DND-41 (cell line): ENCODE measurements around the gene ZMIZ2.

Experiments used
- ATAC-seq: fragments of 200-7000 bp; cut with Tn5 transposase; 3 replicates; pipeline ENCODE4 v1.9.1; 2021; ENCODE audit warnings: low read depth; ENCODE audit not compliant: insufficient read depth
- DNase-seq: peaks from one replicate; pipeline ENCODE4 v3.0.0-alpha.2; 2020
- H2AFZ ChIP-seq: 2 replicates; pipeline ENCODE4 v1.6.0; 2012; ENCODE audit warnings: low read depth, low read length
- H3K27ac ChIP-seq: 2 replicates; pipeline ENCODE4 v1.5.1; 2012; ENCODE audit warnings: low read length, inconsistent platforms
- H3K27me3 ChIP-seq: fragments of 200-600 bp; sonication (generic); 2 replicates; pipeline ENCODE4 v1.6.0; 2012; ENCODE audit warnings: low read length, mild to moderate bottlenecking, inconsistent platforms; ENCODE audit not compliant: insufficient read depth, poor library complexity
- H3K36me3 ChIP-seq: 2 replicates; pipeline ENCODE4 v1.5.1; 2012; ENCODE audit warnings: low read length, inconsistent platforms; ENCODE audit not compliant: insufficient read depth
- H3K4me1 ChIP-seq: 2 replicates; pipeline ENCODE4 v1.5.1; 2012; ENCODE audit warnings: mild to moderate bottlenecking, low read length; ENCODE audit not compliant: insufficient read depth
- H3K4me2 ChIP-seq: 2 replicates; pipeline ENCODE4 v1.6.0; 2012; ENCODE audit warnings: mild to moderate bottlenecking, moderate library complexity, low read length, inconsistent platforms; ENCODE audit not compliant: insufficient read depth
- H3K4me3 ChIP-seq, 2 experiments: fragments of 200-600 bp in 1 of 2; shearing (Covaris generic) in 1 of 2; 2 replicates each; pipeline ENCODE4 v1.5.1; 2012 to 2016; ENCODE audit warnings: inconsistent platforms in 2 of 2, low read length in 2 of 2, mild to moderate bottlenecking in 2 of 2, low read depth in 1 of 2, moderate library complexity in 1 of 2
- H3K79me2 ChIP-seq: 2 replicates; pipeline ENCODE4 v1.6.0; 2012; ENCODE audit warnings: low read length, inconsistent platforms; ENCODE audit not compliant: insufficient read depth
- H3K9ac ChIP-seq: 2 replicates; pipeline ENCODE4 v1.6.0; 2012; ENCODE audit warnings: low read depth, mild to moderate bottlenecking, inconsistent platforms, low read length, moderate library complexity
- H3K9me3 ChIP-seq: 2 replicates; pipeline ENCODE4 v1.5.1; 2012; ENCODE audit warnings: low read length, moderate library complexity, mild to moderate bottlenecking, inconsistent platforms; ENCODE audit not compliant: insufficient read depth, severe bottlenecking
- H4K20me1 ChIP-seq: 2 replicates; pipeline ENCODE4 v1.6.0; 2012; ENCODE audit warnings: low read length; ENCODE audit not compliant: insufficient read depth
- EZH2 ChIP-seq: IDR thresholded peaks from 3 replicates; pipeline ENCODE4 v1.6.1; 2012; ENCODE audit warnings: borderline replicate concordance, low read depth, mild to moderate bottlenecking, moderate library complexity, low read length, inconsistent platforms; ENCODE audit not compliant: severe bottlenecking
- TF ChIP-seq, protein P1 (sequence below): IDR thresholded peaks from 2 replicates; pipeline ENCODE4 v1.5.1; 2012; ENCODE audit warnings: borderline replicate concordance, low read length, moderate library complexity, mild to moderate bottlenecking; ENCODE audit not compliant: poor library complexity, severe bottlenecking; ENCODE audit errors: extremely low read depth

ZMIZ2 gene

GRCh38 chr7:44756904-44757303 is 8.3 kb downstream of the ZMIZ2 start:
- no peak for ATAC-seq
- no peaks in the 10 kb centered on the region for H3K4me1 ChIP-seq
- H3K27ac ChIP-seq, result no peak overlapping the region
- H3K27me3 ChIP-seq, result no peaks in the 10 kb centered on the region
- no peaks in the 10 kb centered on the region for H3K9me3 ChIP-seq
- peaks cover 40% of the 10 kb centered on the region for H3K79me2 ChIP-seq
- H3K4me3 ChIP-seq, result no peak overlapping the region
- H2AFZ ChIP-seq, result no peak overlapping the region
- TF ChIP-seq EZH2, result no peak
- TF ChIP-seq, protein P1, sequence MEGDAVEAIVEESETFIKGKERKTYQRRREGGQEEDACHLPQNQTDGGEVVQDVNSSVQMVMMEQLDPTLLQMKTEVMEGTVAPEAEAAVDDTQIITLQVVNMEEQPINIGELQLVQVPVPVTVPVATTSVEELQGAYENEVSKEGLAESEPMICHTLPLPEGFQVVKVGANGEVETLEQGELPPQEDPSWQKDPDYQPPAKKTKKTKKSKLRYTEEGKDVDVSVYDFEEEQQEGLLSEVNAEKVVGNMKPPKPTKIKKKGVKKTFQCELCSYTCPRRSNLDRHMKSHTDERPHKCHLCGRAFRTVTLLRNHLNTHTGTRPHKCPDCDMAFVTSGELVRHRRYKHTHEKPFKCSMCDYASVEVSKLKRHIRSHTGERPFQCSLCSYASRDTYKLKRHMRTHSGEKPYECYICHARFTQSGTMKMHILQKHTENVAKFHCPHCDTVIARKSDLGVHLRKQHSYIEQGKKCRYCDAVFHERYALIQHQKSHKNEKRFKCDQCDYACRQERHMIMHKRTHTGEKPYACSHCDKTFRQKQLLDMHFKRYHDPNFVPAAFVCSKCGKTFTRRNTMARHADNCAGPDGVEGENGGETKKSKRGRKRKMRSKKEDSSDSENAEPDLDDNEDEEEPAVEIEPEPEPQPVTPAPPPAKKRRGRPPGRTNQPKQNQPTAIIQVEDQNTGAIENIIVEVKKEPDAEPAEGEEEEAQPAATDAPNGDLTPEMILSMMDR, result no peak
- no peak overlapping the region for H3K9ac ChIP-seq
- H3K4me2 ChIP-seq, result no peak overlapping the region
- peaks cover 49% of the 10 kb centered on the region for H3K36me3 ChIP-seq
- no peak for DNase-seq
- H4K20me1 ChIP-seq, result peaks cover 17% of the 10 kb centered on the region

- no peaks in the 10 kb centered on the region for H3K4me1 ChIP-seq
- ATAC-seq (no peak), DNase-seq (no peak)
- peaks cover 53% of the 10 kb centered on the region for H3K36me3 ChIP-seq
- H3K27ac ChIP-seq, result no peak overlapping the region
- no peaks in the 10 kb centered on the region for H3K27me3 ChIP-seq
- no peak overlapping the region for H2AFZ ChIP-seq
- peaks cover 17% of the 10 kb centered on the region for H4K20me1 ChIP-seq
- no peak for TF ChIP-seq EZH2
- TF ChIP-seq, protein P1, result no peak
- H3K9me3 ChIP-seq, result no peaks in the 10 kb centered on the region
- H3K4me2 ChIP-seq, result no peak overlapping the region
- H3K9ac ChIP-seq, result no peak overlapping the region
- peaks cover 39% of the 10 kb centered on the region for H3K79me2 ChIP-seq
- no peak overlapping the region for H3K4me3 ChIP-seq
Measured at GRCh38 chr7:44757311-44757710, 8.7 kb downstream of the ZMIZ2 start.

DNA sequence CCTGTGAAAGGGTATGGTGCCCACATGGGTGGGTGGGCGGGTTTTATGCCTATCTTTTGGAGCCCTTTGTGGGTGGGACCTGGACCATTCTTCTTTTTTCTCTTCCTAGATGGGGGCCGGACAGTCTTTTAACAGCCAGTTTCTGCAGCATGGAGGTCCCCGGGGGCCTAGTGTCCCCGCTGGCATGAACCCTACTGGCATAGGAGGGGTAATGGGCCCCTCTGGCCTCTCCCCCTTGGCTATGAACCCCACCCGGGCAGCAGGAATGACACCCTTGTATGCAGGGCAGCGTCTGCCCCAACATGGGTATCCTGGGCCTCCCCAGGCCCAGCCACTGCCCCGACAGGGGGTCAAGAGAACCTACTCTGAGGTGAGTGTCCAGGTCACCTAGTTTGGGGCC is 9.1 kb downstream of the ZMIZ2 start:
- TF ChIP-seq, protein P1, result no peak
- no peak for TF ChIP-seq EZH2
- ATAC-seq (no peak), DNase-seq (no peak)
- no peaks in the 10 kb centered on the region for H3K9me3 ChIP-seq
- no peak overlapping the region for H2AFZ ChIP-seq
- H3K79me2 ChIP-seq, result peaks cover 34% of the 10 kb centered on the region
- H3K27me3 ChIP-seq, result no peaks in the 10 kb centered on the region
- no peak overlapping the region for H3K27ac ChIP-seq
- no peak overlapping the region for H3K4me2 ChIP-seq
- H3K9ac ChIP-seq, result no peak overlapping the region
- no peak overlapping the region for H3K4me3 ChIP-seq
- H3K4me1 ChIP-seq, result no peaks in the 10 kb centered on the region
- peaks cover 17% of the 10 kb centered on the region for H4K20me1 ChIP-seq
- peaks cover 58% of the 10 kb centered on the region for H3K36me3 ChIP-seq

- Histone ChIP-seq H3K79me2 (peaks cover 20% of the 10 kb centered on the region), H3K9ac (no peak overlapping the region), H3K9me3 (no peaks in the 10 kb centered on the region), H4K20me1 (peaks cover 16% of the 10 kb centered on the region), H3K27ac (no peak overlapping the region), H3K4me2 (no peak overlapping the region), H2AFZ (no peak overlapping the region), H3K36me3 (peaks cover 72% of the 10 kb centered on the region), H3K4me3 (no peak overlapping the region), H3K4me1 (no peaks in the 10 kb centered on the region), H3K27me3 (no peaks in the 10 kb centered on the region)
- ATAC-seq, result no peak
- no peak for DNase-seq
- no peak for TF ChIP-seq EZH2
Measured at GRCh38 chr7:44759246-44759645, 10.6 kb downstream of the ZMIZ2 start.
